Liver (tissue), 9 donors: Measurements from ENCODE around the gene EPHB6. TPM values are rescaled to one million over a fixed set of nuclear protein-coding genes. Genes with fewer than 3 reads are reported as not detected.

ENCODE experiments used
- DNase-seq: peaks from one replicate; pipeline ENCODE4 v3.0.0-alpha.2; 2017; ENCODE audit warnings: low spot score
- H3K27ac ChIP-seq, 2 donors: one replicate each; pipeline ENCODE4 v1.7.0; 2013; ENCODE audit warnings: inconsistent platforms in 2 of 2, low read length in 2 of 2, control low read depth in 1 of 2, low read depth in 1 of 2, mild to moderate bottlenecking in 1 of 2
- H3K27me3 ChIP-seq, 4 donors: one replicate each; pipeline versions ENCODE4 v1.6.1 to v1.7.0; 2013; ENCODE audit warnings: low read length in 3 of 4, inconsistent platforms in 1 of 4, mild to moderate bottlenecking in 1 of 4, moderate library complexity in 1 of 4; ENCODE audit not compliant: control insufficient read depth in 4 of 4, insufficient read depth in 4 of 4
- H3K36me3 ChIP-seq, 4 donors: one replicate each; pipeline versions ENCODE4 v1.6.1 to v1.7.0; 2013; ENCODE audit warnings: low read length in 3 of 4, mild to moderate bottlenecking in 3 of 4, low read depth in 1 of 4, moderate library complexity in 1 of 4; ENCODE audit not compliant: control insufficient read depth in 4 of 4, insufficient read depth in 3 of 4
- H3K4me1 ChIP-seq, 4 donors: one replicate each; pipeline versions ENCODE4 v1.6.1 to v1.7.0; 2013; ENCODE audit warnings: low read length in 3 of 4, mild to moderate bottlenecking in 3 of 4, moderate library complexity in 1 of 4; ENCODE audit not compliant: control insufficient read depth in 4 of 4, insufficient read depth in 4 of 4
- H3K4me3 ChIP-seq, 3 donors: one replicate each; pipeline versions ENCODE4 v1.6.1 to v1.7.0; 2013; ENCODE audit warnings: low read length in 3 of 3, control low read depth in 1 of 3, low read depth in 1 of 3, mild to moderate bottlenecking in 1 of 3
- H3K9ac ChIP-seq, 2 donors: one replicate each; pipeline ENCODE4 v1.7.0; 2013; ENCODE audit warnings: low read length in 2 of 2, mild to moderate bottlenecking in 2 of 2, moderate library complexity in 2 of 2, control low read depth in 1 of 2, low read depth in 1 of 2
- H3K9me3 ChIP-seq, 4 donors: one replicate each; pipeline versions ENCODE4 v1.6.1 to v1.7.0; 2013; ENCODE audit warnings: low read length in 3 of 4; ENCODE audit not compliant: control insufficient read depth in 4 of 4
- EGR1 ChIP-seq, 2 donors: IDR thresholded peaks; 2 replicates each; pipeline ENCODE4 v1.6.1; 2016 to 2018; ENCODE audit warnings: antibody characterized with exemption in 2 of 2, low read depth in 2 of 2
- FOXA1 ChIP-seq: IDR thresholded peaks from 2 replicates; pipeline ENCODE4 v1.6.1; 2016; ENCODE audit warnings: antibody characterized with exemption
- FOXA2 ChIP-seq: IDR thresholded peaks from 2 replicates; pipeline ENCODE4 v1.6.1; 2016; ENCODE audit warnings: antibody characterized with exemption
- GABPA ChIP-seq, 2 donors: IDR thresholded peaks in 1 of 2; conservative IDR thresholded peaks in 1 of 2; 2 replicates each; pipeline ENCODE4 v1.6.1; 2016; ENCODE audit warnings: antibody characterized with exemption in 2 of 2, mild to moderate bottlenecking in 1 of 2, moderate library complexity in 1 of 2
- HNF4A ChIP-seq, 2 donors: conservative IDR thresholded peaks; 2 replicates each; pipeline ENCODE4 v1.6.1; 2016; ENCODE audit warnings: antibody characterized with exemption in 2 of 2, mild to moderate bottlenecking in 2 of 2
- JUND ChIP-seq, 2 donors: IDR thresholded peaks; 2 replicates each; pipeline ENCODE4 v1.6.1; 2016; ENCODE audit warnings: antibody characterized with exemption in 2 of 2
- NR2F2 ChIP-seq: IDR thresholded peaks from 2 replicates; pipeline ENCODE4 v1.6.1; 2016; ENCODE audit warnings: antibody characterized with exemption
- RAD21 ChIP-seq, 2 donors: IDR thresholded peaks; 2 replicates each; pipeline ENCODE4 v1.6.1; 2016; ENCODE audit warnings: antibody characterized with exemption in 2 of 2, mild to moderate bottlenecking in 2 of 2
- RXRA ChIP-seq, 2 donors: IDR thresholded peaks; 2 replicates each; pipeline ENCODE4 v1.6.1; 2017 to 2018; ENCODE audit warnings: antibody characterized with exemption in 2 of 2, mild to moderate bottlenecking in 1 of 2
- SP1 ChIP-seq: IDR thresholded peaks from 2 replicates; pipeline ENCODE4 v1.6.1; 2018; ENCODE audit warnings: antibody characterized with exemption, mild to moderate bottlenecking
- TAF1 ChIP-seq: conservative IDR thresholded peaks from 2 replicates; pipeline ENCODE4 v1.6.1; 2016; ENCODE audit warnings: antibody characterized with exemption, mild to moderate bottlenecking
- WGBS: extraction: QIAGEN DNeasy Blood & Tissue Kit; methylation state at CpG from one replicate; pipeline ENCODE4 v1.1.7; 2013; 5-methylcytosine and 5-hydroxymethylcytosine counted together
- polyA plus RNA-seq, 2 donors: library from polyadenylated mRNA; stranded (reverse) in 1 of 2; unstranded in 1 of 2; fragments of 200-250 nt in 1 of 2; fragments of >200 nt in 1 of 2; fragmentation: Nextera tagmentation in 1 of 2; extraction: Ambion mirVana in 1 of 2; gene quantifications; one replicate each; pipeline versions ENCODE4 v1.2.1 to v1.2.3, GENCODE V29; 2013 to 2015
- total RNA-seq, 2 donors: library from RNA; depleted of rRNA; stranded (reverse); fragments of >200 nt; gene quantifications; one replicate each; pipeline ENCODE4 v1.2.3, GENCODE V29; 2014
- TF ChIP-seq, protein P1 (sequence below): fragments of 150-350 bp; IDR thresholded peaks from 2 replicates; pipeline ENCODE4 v1.5.1; 2017; ENCODE audit warnings: improper control_type of control experiment, low read depth, low read length; ENCODE audit not compliant: missing input control
- TF ChIP-seq, protein P2 (sequence below): IDR thresholded peaks from 2 replicates; pipeline ENCODE4 v1.6.1; 2016; ENCODE audit warnings: antibody characterized with exemption
- TF ChIP-seq, protein P3 (sequence below): IDR thresholded peaks from 2 replicates; pipeline ENCODE4 v1.6.1; 2016; ENCODE audit warnings: antibody characterized with exemption
- donor health status: healthy.
- donor health status: healthy.
- donor health status: healthy.
- donor health status: healthy.
- donor health status: healthy.

Gene EPHB6
- total and polyA plus RNA-seq, 4 donors = 1.2 to 4.3 (median 2.0) TPM

DNA sequence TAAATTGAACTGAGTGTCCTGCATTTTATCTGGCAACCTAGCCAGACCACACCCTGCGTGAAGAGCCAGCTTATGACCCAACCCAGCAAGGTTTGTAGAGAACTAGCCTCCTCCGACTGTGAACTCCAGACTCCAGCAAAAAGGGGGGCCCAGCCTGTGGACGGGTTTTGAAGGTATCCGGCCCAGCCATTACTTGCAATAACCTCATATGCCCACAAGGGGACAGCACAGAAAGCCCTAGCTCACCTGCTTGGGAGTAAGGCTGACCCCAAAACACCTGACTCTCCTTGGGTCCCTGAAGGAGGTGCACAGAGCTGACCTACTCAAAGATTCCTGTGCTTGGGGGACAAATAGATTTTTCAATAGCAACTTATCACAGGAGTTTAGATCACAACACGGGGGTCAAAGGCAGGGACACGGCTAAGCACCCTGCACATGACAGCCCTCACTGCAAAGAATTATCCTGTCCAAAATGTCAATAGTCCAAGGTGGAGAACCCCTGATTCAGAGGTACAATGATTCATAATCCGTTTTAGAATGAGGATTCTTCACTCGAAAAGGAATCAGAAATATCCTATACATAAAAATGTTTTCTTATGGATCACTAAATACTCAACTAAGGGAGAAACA is 26.1 kb downstream of the EPHB6 start:
- TF ChIP-seq FOXA1 (no peak), JUND (IDR thresholded peaks at IDR 0.05) (no peak), RXRA (IDR thresholded peaks at IDR 0.05) (no peak), NR2F2 (no peak), EGR1 (IDR thresholded peaks at IDR 0.05; ENCODE audit: low read depth in 2 of 2) (no peak), RAD21 (IDR thresholded peaks at IDR 0.05) (peak; percentile 72 to 80), TAF1 (no peak), SP1 (no peak), GABPA (IDR thresholded peaks at IDR 0.05 in 1 of 2, conservative IDR thresholded peaks at IDR 0.05 in 1 of 2) (no peak), HNF4A (conservative IDR thresholded peaks at IDR 0.05) (no peak)
- TF ChIP-seq, protein P1, sequence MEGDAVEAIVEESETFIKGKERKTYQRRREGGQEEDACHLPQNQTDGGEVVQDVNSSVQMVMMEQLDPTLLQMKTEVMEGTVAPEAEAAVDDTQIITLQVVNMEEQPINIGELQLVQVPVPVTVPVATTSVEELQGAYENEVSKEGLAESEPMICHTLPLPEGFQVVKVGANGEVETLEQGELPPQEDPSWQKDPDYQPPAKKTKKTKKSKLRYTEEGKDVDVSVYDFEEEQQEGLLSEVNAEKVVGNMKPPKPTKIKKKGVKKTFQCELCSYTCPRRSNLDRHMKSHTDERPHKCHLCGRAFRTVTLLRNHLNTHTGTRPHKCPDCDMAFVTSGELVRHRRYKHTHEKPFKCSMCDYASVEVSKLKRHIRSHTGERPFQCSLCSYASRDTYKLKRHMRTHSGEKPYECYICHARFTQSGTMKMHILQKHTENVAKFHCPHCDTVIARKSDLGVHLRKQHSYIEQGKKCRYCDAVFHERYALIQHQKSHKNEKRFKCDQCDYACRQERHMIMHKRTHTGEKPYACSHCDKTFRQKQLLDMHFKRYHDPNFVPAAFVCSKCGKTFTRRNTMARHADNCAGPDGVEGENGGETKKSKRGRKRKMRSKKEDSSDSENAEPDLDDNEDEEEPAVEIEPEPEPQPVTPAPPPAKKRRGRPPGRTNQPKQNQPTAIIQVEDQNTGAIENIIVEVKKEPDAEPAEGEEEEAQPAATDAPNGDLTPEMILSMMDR = peak; percentile 73
- TF ChIP-seq, protein P2, sequence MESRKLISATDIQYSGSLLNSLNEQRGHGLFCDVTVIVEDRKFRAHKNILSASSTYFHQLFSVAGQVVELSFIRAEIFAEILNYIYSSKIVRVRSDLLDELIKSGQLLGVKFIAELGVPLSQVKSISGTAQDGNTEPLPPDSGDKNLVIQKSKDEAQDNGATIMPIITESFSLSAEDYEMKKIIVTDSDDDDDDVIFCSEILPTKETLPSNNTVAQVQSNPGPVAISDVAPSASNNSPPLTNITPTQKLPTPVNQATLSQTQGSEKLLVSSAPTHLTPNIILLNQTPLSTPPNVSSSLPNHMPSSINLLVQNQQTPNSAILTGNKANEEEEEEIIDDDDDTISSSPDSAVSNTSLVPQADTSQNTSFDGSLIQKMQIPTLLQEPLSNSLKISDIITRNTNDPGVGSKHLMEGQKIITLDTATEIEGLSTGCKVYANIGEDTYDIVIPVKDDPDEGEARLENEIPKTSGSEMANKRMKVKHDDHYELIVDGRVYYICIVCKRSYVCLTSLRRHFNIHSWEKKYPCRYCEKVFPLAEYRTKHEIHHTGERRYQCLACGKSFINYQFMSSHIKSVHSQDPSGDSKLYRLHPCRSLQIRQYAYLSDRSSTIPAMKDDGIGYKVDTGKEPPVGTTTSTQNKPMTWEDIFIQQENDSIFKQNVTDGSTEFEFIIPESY = no peak
- WGBS = 28% methylated on average over 8 of the region's 8 CpGs
- no peak overlapping the region for H3K4me3 ChIP-seq
- H3K36me3 ChIP-seq = no peaks in the 10 kb centered on the region
- H3K27me3 ChIP-seq = peaks cover 0 to 3% (median 0%) of the 10 kb centered on the region in 4 donors
- H3K9ac ChIP-seq = no peak overlapping the region
- H3K27ac ChIP-seq = no peak overlapping the region
- no peaks in the 10 kb centered on the region for H3K9me3 ChIP-seq
- no peaks in the 10 kb centered on the region for H3K4me1 ChIP-seq
- peak; percentile 54 for DNase-seq

DNA sequence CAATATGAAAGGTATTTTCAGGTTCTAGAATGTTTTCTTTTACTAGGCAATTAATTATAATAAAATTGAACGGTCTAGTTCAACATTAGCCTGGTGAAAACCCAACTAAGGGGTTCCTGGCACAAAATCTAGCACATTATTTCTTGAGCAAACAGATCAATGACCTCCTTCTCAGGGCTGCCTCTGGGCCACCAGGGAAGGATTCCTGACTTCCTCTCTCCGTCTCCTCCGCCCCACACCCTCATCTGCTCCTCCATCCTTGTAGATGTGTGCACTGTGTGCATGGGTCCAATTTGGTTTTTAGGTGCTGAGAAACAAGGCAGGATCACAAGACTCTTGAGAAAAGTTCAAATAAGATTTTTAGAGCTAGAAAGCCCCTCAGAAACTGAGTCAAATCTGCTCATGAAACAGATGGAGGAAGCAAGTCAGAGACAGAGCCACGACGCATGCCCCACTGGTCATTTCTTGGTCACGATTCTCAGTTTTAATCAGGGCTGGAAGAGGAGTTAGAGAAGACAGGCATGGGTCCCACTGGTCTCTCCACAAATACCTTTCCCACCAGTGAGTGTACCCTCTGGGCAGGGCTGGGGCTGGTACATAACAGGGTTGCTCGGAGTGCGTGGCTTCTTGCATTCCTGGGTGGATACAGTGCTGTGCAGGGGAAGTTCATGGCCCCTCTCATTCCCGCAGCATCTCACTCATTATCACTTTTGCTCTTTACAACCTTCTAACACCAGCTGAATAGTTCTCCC is 26.9 kb downstream of the EPHB6 start:
- peak; percentile 19 for DNase-seq
- H3K9ac ChIP-seq = no peak overlapping the region
- peaks cover 0 to 3% (median 0%) of the 10 kb centered on the region in 4 donors for H3K27me3 ChIP-seq
- no peak for TF ChIP-seq JUND (IDR thresholded peaks at IDR 0.05)
- TF ChIP-seq, protein P3, sequence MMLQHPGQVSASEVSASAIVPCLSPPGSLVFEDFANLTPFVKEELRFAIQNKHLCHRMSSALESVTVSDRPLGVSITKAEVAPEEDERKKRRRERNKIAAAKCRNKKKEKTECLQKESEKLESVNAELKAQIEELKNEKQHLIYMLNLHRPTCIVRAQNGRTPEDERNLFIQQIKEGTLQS = no peak
- TF ChIP-seq, protein P2 = no peak
- TF ChIP-seq FOXA2 = no peak
- TF ChIP-seq NR2F2 = no peak
- H3K9me3 ChIP-seq = no peaks in the 10 kb centered on the region
- no peak overlapping the region for H3K4me3 ChIP-seq
- H3K4me1 ChIP-seq = no peaks in the 10 kb centered on the region
- no peaks in the 10 kb centered on the region for H3K36me3 ChIP-seq
- 79% methylated on average over 9 of the region's 9 CpGs for WGBS
- no peak overlapping the region for H3K27ac ChIP-seq
